Neural crest cell (in vitro differentiated cells): Measurements from ENCODE around the gene ABHD2. TPM values are rescaled to one million over a fixed set of nuclear protein-coding genes. Genes with fewer than 3 reads are reported as not detected.

ENCODE experiments used
- DNase-seq: peaks from one replicate; pipeline ENCODE4 v3.0.0; 2021; ENCODE audit warnings: low read depth, mixed read lengths, low spot score
- H3K27ac Mint-ChIP-seq: one replicate; pipeline ENCODE4 v1.8.0; 2021; ENCODE audit warnings: mild to moderate bottlenecking, mixed read lengths; ENCODE audit not compliant: unreplicated experiment
- H3K27me3 Mint-ChIP-seq: 2 replicates; pipeline ENCODE4 v1.8.0; 2021; ENCODE audit warnings: low read depth, mild to moderate bottlenecking, mixed read lengths
- H3K36me3 Mint-ChIP-seq: 2 replicates; pipeline ENCODE4 v1.8.0; 2021; ENCODE audit warnings: low read depth, mild to moderate bottlenecking, mixed read lengths
- H3K4me1 Mint-ChIP-seq: 2 replicates; pipeline ENCODE4 v1.8.0; 2021; ENCODE audit warnings: mixed read lengths
- H3K4me3 Mint-ChIP-seq: one replicate; pipeline ENCODE4 v1.8.0; 2021; ENCODE audit warnings: mild to moderate bottlenecking, mixed read lengths
- H3K9me3 Mint-ChIP-seq: 2 replicates; pipeline ENCODE4 v1.8.0; 2021; ENCODE audit warnings: mixed read lengths
- CTCF ChIP-seq: fragments of 200-600 bp; sonication (generic); conservative IDR thresholded peaks from 2 replicates; pipeline ENCODE4 v1.5.0; 2021; ENCODE audit warnings: antibody characterized with exemption, mild to moderate bottlenecking
- total RNA-seq: library from RNA; stranded (reverse); gene quantifications from 2 replicates; pipeline ENCODE4 v1.2.1, GENCODE V29; 2021

Gene ABHD2
- total RNA-seq, 1 donor from 2014 or later = 31.0 TPM

- H3K36me3 Mint-ChIP-seq = peaks cover 10% of the 10 kb centered on the region
- H3K9me3 Mint-ChIP-seq = no peaks in the 10 kb centered on the region
- DNase-seq = no peak
- no peak overlapping the region for H3K4me3 Mint-ChIP-seq
- peak overlapping the region; percentile 70 for H3K27ac Mint-ChIP-seq
- H3K4me1 Mint-ChIP-seq = peaks cover 56% of the 10 kb centered on the region
- no peak for TF ChIP-seq CTCF
- H3K27me3 Mint-ChIP-seq = no peaks in the 10 kb centered on the region
Measured at GRCh38 chr15:89195836-89196235, 107.6 kb downstream of the ABHD2 start.

GRCh38 chr15:89196241-89196640 lies 108.0 kb downstream of the ABHD2 start:
- peaks cover 58% of the 10 kb centered on the region for H3K4me1 Mint-ChIP-seq
- no peak for TF ChIP-seq CTCF
- peaks cover 10% of the 10 kb centered on the region for H3K36me3 Mint-ChIP-seq
- no peaks in the 10 kb centered on the region for H3K27me3 Mint-ChIP-seq
- no peaks in the 10 kb centered on the region for H3K9me3 Mint-ChIP-seq
- H3K4me3 Mint-ChIP-seq = no peak overlapping the region
- DNase-seq = no peak
- H3K27ac Mint-ChIP-seq = peak overlapping the region; percentile 70

GRCh38 chr15:89196994-89197393 lies 108.7 kb downstream of the ABHD2 start:
- peak overlapping the region; percentile 48 for H3K4me3 Mint-ChIP-seq
- no peaks in the 10 kb centered on the region for H3K9me3 Mint-ChIP-seq
- peak overlapping the region; percentile 95 for H3K27ac Mint-ChIP-seq
- DNase-seq = no peak
- H3K4me1 Mint-ChIP-seq = peaks cover 66% of the 10 kb centered on the region
- TF ChIP-seq CTCF = no peak
- H3K36me3 Mint-ChIP-seq = peaks cover 10% of the 10 kb centered on the region
- no peaks in the 10 kb centered on the region for H3K27me3 Mint-ChIP-seq

GRCh38 chr15:89197503-89197971 lies 109.3 kb downstream of the ABHD2 start:
- peaks cover 69% of the 10 kb centered on the region for H3K4me1 Mint-ChIP-seq
- H3K4me3 Mint-ChIP-seq = peak overlapping the region; percentile 48
- H3K27ac Mint-ChIP-seq = peak overlapping the region; percentile 95

GRCh38 chr15:89198196-89198595 lies 109.9 kb downstream of the ABHD2 start:
- Mint-ChIP-seq H3K4me1 (peaks cover 69% of the 10 kb centered on the region), H3K4me3 (peak overlapping the region; percentile 48), H3K27ac (peak overlapping the region; percentile 95), H3K27me3 (no peaks in the 10 kb centered on the region), H3K9me3 (no peaks in the 10 kb centered on the region), H3K36me3 (peaks cover 8% of the 10 kb centered on the region)
- DNase-seq = no peak
- TF ChIP-seq CTCF = no peak

More at GRCh38 chr15:89197503-89197971, 109.3 kb downstream of the ABHD2 start:
- no peak for TF ChIP-seq CTCF
- Mint-ChIP-seq H3K9me3 (no peaks in the 10 kb centered on the region), H3K27me3 (no peaks in the 10 kb centered on the region), H3K36me3 (peaks cover 10% of the 10 kb centered on the region)
- peak; percentile 64 for DNase-seq
